Measurements from ENCODE around the gene IGFBP3. TPM values are rescaled to one million over a fixed set of nuclear protein-coding genes. Genes with fewer than 3 reads are reported as not detected.

IGFBP3 gene
- total and polyA plus RNA-seq, 9 of the 15 experiments (the other 6 are each of a cell fraction or from before 2014, with no cell fraction given), result 0.08 to 0.22 (median 0.10) TPM; not detected in 5

DNA sequence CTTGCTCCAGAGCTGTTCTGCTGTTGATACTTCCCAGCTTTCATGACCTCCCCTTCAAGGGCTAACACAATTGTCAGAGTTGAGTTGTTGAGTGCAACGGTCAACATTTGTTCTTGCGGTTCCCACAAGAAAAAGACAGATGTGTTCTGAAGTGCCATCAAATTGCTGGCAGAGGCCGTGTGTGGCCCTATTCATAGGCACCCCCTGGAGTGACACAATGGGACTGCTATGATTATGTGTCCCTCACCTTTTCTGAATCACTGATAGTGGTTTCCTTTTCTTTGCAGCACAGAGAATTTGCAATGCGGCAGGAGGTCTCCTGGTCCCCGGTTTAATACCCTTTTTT, 38.6 kb downstream of the IGFBP3 start:
- Histone ChIP-seq H3K36me3 (ENCODE audit: control insufficient read depth, insufficient read depth, low read length) (no peaks in the 10 kb centered on the region), H3K79me2 (ENCODE audit: control insufficient read depth, insufficient read depth, low read length) (no peaks in the 10 kb centered on the region), H3K4me1 (replicated peaks in 1 of 2; ENCODE audit: control insufficient read depth in 2 of 2, insufficient read depth in 2 of 2, low read length in 2 of 2) (no peaks in the 10 kb centered on the region), H3K9ac (ENCODE audit: insufficient read depth in 1 of 2, low read depth in 2 of 2, low read length in 2 of 2) (no peak overlapping the region), H4K20me1 (replicated peaks; ENCODE audit: control insufficient read depth, insufficient read depth, low read length) (no peaks in the 10 kb centered on the region), H3K27me3 (ENCODE audit: control insufficient read depth in 2 of 2, insufficient read depth in 2 of 2, low read length in 2 of 2) (peaks cover 0 to 20% of the 10 kb centered on the region in 2 experiments; a peak in 2 of 5 replicates), H2AFZ (ENCODE audit: low read depth, low read length) (no peak overlapping the region), H3K4me3 (no peak overlapping the region), H3K4me2 (ENCODE audit: insufficient read depth, low read length) (no peak overlapping the region), H3K9me3 (replicated peaks; ENCODE audit: control insufficient read depth, insufficient read depth, low read depth, low read length) (no peaks in the 10 kb centered on the region), H3K9me1 (ENCODE audit: control insufficient read depth, insufficient read depth, low read length) (no peaks in the 10 kb centered on the region), H3K27ac (ENCODE audit: extremely low read depth, low read depth, low read length) (no peak overlapping the region)
- ChIA-PET CTCF (ENCODE audit: low intra/inter-chr PET ratio) (no interaction called here), POLR2A (interaction anchor here (0.7 kb wide), 1 partner anchor 373 kb away, joined by 7 read pairs; no protein-coding TSS in a partner anchor)
- 0% methylated on average over 5 of the region's 5 CpGs for WGBS (ENCODE audit: insufficient coverage, low coverage, missing lambda C conversion rate)
- FAIRE-seq, result no peak
- no peak for DNase-seq (ENCODE audit: extremely low read depth in 1 of 4, low spot score in 3 of 4)
- BruUV-seq (replicated peaks), result no TSS peak
- intact Hi-C loops (cut with micrococcal nuclease) (no loop called here), in situ Hi-C loops (cut with MboI) (no loop called here)
- TF ChIP-seq NEUROD1 (IDR thresholded peaks at IDR 0.05; ENCODE audit: borderline replicate concordance, low read depth, low read length, partially characterized antibody) (no peak), BDP1 (IDR thresholded peaks at IDR 0.05; ENCODE audit: insufficient read depth, insufficient read length) (no peak), KDM4B (IDR thresholded peaks at IDR 0.05; ENCODE audit: borderline replicate concordance in 2 of 2, low read depth in 1 of 2) (no peak), KAT8 (IDR thresholded peaks at IDR 0.05; ENCODE audit: low read depth) (no peak), PRMT5 (CRISPR knock-in tag; IDR thresholded peaks at IDR 0.05) (no peak), NFE2L1 (tag; IDR thresholded peaks at IDR 0.05; ENCODE audit: borderline replicate concordance, low read depth) (no peak)
- TF ChIP-seq, protein P1, sequence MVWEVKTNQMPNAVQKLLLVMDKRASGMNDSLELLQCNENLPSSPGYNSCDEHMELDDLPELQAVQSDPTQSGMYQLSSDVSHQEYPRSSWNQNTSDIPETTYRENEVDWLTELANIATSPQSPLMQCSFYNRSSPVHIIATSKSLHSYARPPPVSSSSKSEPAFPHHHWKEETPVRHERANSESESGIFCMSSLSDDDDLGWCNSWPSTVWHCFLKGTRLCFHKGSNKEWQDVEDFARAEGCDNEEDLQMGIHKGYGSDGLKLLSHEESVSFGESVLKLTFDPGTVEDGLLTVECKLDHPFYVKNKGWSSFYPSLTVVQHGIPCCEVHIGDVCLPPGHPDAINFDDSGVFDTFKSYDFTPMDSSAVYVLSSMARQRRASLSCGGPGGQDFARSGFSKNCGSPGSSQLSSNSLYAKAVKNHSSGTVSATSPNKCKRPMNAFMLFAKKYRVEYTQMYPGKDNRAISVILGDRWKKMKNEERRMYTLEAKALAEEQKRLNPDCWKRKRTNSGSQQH (CRISPR knock-in tag; IDR thresholded peaks at IDR 0.05), result no peak
- TF ChIP-seq, protein P2, sequence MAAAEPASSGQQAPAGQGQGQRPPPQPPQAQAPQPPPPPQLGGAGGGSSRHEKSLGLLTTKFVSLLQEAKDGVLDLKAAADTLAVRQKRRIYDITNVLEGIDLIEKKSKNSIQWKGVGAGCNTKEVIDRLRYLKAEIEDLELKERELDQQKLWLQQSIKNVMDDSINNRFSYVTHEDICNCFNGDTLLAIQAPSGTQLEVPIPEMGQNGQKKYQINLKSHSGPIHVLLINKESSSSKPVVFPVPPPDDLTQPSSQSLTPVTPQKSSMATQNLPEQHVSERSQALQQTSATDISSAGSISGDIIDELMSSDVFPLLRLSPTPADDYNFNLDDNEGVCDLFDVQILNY (CRISPR knock-in tag; IDR thresholded peaks at IDR 0.05), result no peak
- TF ChIP-seq, protein P3, sequence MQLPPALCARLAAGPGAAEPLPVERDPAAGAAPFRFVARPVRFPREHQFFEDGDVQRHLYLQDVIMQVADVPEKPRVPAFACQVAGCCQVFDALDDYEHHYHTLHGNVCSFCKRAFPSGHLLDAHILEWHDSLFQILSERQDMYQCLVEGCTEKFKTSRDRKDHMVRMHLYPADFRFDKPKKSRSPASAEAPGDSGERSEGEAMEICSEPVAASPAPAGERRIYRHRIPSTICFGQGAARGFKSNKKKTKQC (CRISPR knock-in tag; IDR thresholded peaks at IDR 0.05), result no peak
- TF ChIP-seq, protein P4, sequence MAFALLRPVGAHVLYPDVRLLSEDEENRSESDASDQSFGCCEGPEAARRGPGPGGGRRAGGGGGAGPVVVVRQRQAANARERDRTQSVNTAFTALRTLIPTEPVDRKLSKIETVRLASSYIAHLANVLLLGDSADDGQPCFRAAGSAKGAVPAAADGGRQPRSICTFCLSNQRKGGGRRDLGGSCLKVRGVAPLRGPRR (CRISPR knock-in tag; IDR thresholded peaks at IDR 0.05), result no peak
- no peak for ATAC-seq
